ENCODE data around the gene MAP4K4. TPM values are rescaled to one million over a fixed set of nuclear protein-coding genes. Genes with fewer than 3 reads are reported as not detected.

The MAP4K4 gene
- total RNA-seq, 1 experiment from 2014 or later = 132 TPM

- Mint-ChIP-seq H3K36me3 (ENCODE audit: insufficient read depth in 1 of 3, low read depth in 3 of 3) (peaks cover 61 to 84% (median 75%) of the 10 kb centered on the region in 3 experiments), H3K27me3 (ENCODE audit: low read depth) (no peaks in the 10 kb centered on the region), H3K4me3 (no peak overlapping the region), H3K27ac (peak overlapping the region in 1 of 3 experiments; percentile 16; a peak in 1 of 7 replicates), H3K9me3 (no peaks in the 10 kb centered on the region; a peak in 2 of 5 replicates), H3K4me1 (peaks cover 6% of the 10 kb centered on the region in 2 experiments)
- no peak overlapping the region for H3K4ac ChIP-seq (ENCODE audit: low read depth, low read length)
- no peak overlapping the region for H3K18ac ChIP-seq (ENCODE audit: insufficient read length, low read depth, low read length)
- H2BK5ac ChIP-seq (ENCODE audit: insufficient read length, low read length) = no peak overlapping the region
- no peak overlapping the region for H2BK20ac ChIP-seq (ENCODE audit: low read depth, low read length, poor library complexity, severe bottlenecking)
- no peaks in the 10 kb centered on the region for H3K27me3 ChIP-seq (ENCODE audit: insufficient read depth, low read length)
- no peak overlapping the region for H2BK120ac ChIP-seq (ENCODE audit: low read depth, low read length, poor library complexity, severe bottlenecking)
- no peak overlapping the region for H3K27ac ChIP-seq (ENCODE audit: insufficient read length, low read depth, low read length)
- no peak for TF ChIP-seq CTCF (conservative IDR thresholded peaks at IDR 0.05)
- H4K20me1 ChIP-seq (ENCODE audit: control insufficient read depth, insufficient read depth, insufficient read length) = no peaks in the 10 kb centered on the region
- H2AFZ ChIP-seq (ENCODE audit: low read length) = no peak overlapping the region
- H3K14ac ChIP-seq (ENCODE audit: insufficient read depth, low read length) = no peak overlapping the region
- no peak overlapping the region for H2AK5ac ChIP-seq (ENCODE audit: insufficient read length, low read length)
- no peak overlapping the region for H2BK15ac ChIP-seq (ENCODE audit: low read depth, low read length)
- DNase-seq = no peak
- no peak overlapping the region for H3K9ac ChIP-seq (ENCODE audit: extremely low read depth, insufficient read length, low read length)
- no peaks in the 10 kb centered on the region for H3K79me1 ChIP-seq (ENCODE audit: insufficient read depth, low read depth, low read length, poor library complexity, severe bottlenecking)
- no peaks in the 10 kb centered on the region for H3K79me2 ChIP-seq (ENCODE audit: insufficient read depth, low read length)
- no peak overlapping the region for H4K8ac ChIP-seq (replicated peaks; ENCODE audit: insufficient read length, low read depth, low read length)
- H3K9me3 ChIP-seq (ENCODE audit: control insufficient read depth, low read depth, low read length) = no peaks in the 10 kb centered on the region
- no peak overlapping the region for H3T11ph ChIP-seq (ENCODE audit: low read length)
- H3K23me2 ChIP-seq (ENCODE audit: insufficient read length, low read depth, low read length, poor library complexity, severe bottlenecking) = no peaks in the 10 kb centered on the region
- H2BK12ac ChIP-seq (ENCODE audit: insufficient read length, low read depth, low read length) = no peak overlapping the region
- no peak overlapping the region for H3K23ac ChIP-seq (ENCODE audit: insufficient read length, low read depth, low read length)
- H4K91ac ChIP-seq (ENCODE audit: insufficient read length, low read depth, low read length) = no peak overlapping the region
- WGBS (ENCODE audit: extremely low coverage, insufficient read length, low lambda C conversion rate) = no CpG with 5 or more reads among the region's 2 CpGs
- no peak overlapping the region for H3K4me2 ChIP-seq (ENCODE audit: insufficient read depth, insufficient read length, low read length)
- no peaks in the 10 kb centered on the region for H3K4me1 ChIP-seq (ENCODE audit: insufficient read depth, low read length)
- no peak overlapping the region for H4K5ac ChIP-seq (ENCODE audit: insufficient read length, low read depth, low read length)
- H3K56ac ChIP-seq (ENCODE audit: insufficient read length, low read depth, low read length) = no peak overlapping the region
These were observed 189.8 kb downstream of the MAP4K4 start for GRCh38 chr2:101887328-101887727.

Measured in H9 (cell line).